SHP77 treated with DMSO at 0.1 percent for 48 hours (cell line): ENCODE data around the gene SLC16A8.

Experiments
- DNase-seq: peaks from one replicate; lab custom pipeline; 2025; lab: John Stamatoyannopoulos, UW

SLC16A8 gene

DNA sequence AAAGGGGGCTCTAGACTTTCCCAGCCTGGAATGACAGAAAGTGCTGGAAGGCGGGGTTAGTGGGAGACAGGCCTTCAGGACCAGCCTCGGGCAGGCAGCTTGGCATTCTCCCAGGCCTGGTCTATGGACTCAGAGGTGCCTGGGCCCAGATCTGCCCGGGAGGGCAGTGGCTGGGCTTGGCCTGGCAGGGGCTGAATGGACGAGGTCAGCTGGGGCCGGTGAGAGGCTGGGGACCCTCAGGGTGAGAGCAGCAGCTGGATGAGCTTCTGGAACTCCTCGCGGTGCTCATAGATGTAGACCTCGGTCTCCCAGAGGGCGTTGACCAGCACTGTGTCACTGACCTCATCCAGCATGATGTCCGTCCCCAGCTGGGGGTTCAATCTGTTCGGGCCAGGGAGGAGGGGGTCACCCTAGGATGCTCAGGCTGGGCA, 28.0 kb upstream of the SLC16A8 start:
- no peak for DNase-seq

DNA sequence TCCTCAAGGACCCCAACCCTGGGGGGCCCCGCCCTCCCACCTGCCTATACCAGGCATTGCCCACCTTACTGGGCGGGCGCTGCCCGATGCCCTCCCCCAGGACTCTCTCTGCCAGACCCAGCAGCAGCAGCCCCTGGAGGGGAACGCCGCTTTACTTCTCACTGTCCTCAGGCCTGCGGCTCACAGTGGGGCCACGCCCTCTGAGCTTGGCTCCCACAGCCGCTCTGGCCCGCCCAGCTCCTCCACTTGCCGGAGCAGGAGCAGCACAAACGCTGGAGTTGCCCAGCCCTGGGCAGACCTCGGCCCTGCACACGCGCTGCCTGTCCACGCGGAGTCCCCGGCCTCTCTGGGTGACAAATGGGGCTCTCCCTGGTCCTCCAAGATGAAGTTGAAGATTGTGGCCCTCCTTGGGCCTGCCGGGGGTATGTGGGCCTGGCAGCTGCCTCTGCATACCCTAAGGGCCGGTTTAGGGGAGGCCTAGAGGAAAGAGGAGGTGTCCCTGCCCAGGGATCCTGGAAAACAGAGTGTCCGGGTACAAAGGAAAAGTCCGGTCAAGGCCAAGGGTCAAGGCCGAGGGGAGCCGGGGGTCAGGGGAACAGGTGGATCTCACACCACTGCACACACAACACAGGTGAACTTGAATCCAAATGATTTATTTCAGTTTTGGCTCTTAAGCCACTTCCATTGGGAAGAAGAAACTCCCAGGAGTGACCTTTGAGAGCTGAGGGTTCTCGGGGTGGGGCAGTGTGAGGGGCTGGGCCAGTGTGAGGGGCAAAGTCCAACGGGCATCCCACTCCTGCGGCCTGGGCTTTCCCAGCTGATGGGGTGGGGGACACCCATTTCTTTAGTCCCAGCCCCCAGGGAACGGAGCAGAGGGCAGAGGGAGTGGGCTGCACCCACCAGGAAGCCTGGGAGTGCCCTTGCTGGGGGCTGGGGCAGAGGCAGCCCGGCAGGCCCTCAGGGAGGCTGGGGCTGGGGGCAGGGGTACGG, 27.2 kb upstream of the SLC16A8 start:
- DNase-seq = no peak

DNA sequence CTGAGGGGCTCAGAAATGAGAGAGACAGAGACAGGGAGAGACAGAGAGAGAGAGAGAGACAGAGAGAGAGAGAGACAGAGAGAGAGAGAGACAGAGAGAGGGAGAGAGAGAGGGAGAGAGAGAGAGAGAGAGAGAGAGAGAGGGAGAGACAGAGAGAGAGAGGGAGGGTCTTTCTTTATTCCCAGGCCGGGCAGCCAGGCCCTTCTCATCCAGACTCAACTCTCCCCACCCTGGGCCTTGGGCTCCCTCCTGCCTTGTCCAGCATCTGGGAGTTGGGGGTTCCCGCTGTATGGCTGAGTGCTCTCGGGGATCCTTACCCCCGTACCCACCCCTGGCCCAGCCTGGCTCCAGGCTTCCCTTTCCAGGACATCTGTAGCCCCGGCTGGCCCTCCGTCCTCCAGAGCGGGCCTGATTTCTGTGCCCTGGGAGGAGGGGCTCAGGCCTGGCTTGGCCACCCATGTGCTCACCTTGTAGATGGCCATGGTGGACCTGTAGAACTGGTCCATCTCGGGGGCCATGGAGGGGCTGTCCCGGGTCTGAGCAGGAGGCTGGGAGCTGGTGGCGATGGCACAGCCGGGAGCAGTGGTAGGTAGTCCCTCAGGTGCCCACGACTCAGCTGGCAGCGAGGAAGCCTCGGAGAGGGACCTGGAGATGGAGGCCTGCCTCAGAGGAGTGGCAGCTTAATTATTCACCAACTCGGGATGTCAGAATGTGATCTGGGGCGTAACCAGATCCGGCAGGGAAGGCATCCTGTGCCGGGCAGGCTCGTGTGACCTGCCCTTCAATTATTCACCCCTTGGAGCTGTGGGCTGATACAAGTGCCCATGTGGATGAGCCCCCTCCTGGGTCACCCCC, 26.3 kb upstream of the SLC16A8 start, which contains the start of gene BAIAP2L2:
Gene BAIAP2L2 (minus strand): TSS at position 677 of the 855 bp plus-strand sequence. CDS start 159 bp downstream, at position 518.
- no peak for DNase-seq

DNA sequence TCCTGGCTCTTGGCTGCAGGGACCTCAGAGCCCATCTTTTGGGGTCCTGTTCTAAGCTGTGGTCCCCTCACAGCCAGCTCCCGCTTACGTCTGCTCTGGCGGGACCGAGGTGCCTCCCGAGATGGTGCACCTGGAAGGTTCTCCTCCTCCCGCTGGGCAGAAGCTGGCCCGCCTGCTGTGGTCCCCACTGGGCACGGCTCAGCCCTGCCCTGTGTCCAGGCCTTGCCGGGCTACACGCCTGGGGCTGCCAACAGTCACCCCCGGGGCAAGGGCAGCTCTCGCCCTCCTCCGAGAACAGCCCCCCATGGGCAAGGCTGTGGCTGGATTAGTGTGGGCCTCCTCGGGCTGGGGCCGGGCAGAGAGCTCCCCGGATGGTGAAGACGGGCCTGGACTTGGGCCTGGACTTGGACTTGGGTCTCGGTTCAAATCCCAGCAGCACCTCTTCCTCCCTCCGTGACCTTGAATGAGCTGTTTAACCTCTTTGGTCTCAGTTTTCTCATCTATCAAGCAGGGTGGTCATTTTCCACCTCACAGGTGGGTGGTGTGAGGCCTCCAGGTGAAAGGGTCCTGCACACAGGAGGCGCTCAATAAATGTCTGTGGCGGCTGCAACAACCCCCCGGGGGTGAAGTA, 25.5 kb upstream of the SLC16A8 start:
- no peak for DNase-seq

DNA sequence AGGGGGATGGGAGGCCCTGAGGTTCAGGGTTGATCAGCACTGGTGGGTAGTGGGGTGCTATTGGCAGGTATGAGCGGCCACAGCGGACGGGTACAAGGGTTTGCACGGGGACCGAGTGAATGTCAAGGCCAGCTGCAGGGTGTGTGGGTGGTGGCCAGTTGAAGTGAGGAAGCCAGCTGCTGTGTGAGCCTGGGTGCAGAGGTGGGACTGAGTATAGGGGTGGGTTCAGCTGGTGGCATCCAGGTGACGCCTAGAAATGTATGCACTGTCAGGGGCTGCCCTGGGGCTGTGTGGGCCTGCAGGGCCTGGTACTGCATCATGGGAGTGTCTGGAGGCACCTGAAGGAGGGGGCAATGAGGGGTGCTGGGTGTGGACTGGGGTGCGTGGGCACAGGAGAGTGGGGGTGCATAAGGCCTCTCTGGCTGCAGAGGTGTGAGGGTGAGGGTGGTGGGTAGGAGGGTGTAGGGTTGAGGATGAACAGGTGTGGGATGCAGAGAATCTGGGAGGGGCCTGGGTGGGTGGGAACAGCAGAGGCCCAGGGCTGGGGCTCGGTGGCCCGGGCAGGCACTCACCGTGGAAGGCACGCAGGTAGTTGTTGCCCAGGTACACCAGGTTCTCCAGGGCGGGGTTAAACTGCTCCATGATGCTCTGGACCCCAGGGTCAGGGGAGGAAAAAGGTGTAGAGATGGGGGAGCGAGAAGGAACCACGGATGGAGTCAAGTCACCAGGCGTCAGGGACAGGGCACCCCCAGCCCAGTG, 24.8 kb upstream of the SLC16A8 start:
- DNase-seq = no peak

DNA sequence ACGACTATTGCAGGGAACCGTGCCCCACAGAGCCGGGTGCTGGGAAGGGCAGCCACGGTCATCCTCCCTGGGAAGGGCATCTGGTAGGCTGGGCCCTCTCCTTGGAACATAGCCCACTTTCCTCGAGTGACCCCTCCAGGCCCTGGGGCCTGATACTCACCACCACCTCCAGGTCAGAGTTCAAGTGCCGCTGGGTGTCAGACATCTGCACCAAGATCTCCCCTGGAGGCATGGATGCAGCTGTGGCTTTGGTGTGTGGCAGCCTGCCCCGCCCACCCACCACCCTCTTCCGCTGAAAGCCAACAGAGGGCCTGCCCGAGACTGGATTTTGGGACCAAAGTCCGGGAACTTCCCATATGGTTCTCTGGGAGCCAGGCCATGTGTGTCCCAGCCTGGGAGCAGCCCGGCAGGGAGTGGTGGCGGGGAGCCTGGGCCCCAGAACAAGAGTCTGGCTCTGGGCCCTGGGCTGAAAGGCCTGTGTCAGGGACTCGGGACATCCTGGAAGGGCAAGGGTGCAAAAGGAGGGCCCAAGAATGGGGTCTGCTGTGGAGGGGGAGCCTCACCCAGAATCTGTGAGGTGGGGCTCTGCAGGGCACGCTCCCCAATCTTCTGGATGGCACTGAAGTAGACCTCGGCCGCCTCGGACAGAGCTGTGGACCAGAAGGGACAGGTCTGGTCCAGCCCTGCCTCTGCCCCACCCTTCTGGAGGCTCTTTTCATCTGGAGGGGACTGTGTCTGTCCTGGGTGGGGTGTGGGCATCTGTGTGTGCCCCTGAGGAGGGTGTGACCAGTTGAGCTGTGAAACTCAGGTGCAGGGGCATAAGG, 23.9 kb upstream of the SLC16A8 start:
- no peak for DNase-seq

DNA sequence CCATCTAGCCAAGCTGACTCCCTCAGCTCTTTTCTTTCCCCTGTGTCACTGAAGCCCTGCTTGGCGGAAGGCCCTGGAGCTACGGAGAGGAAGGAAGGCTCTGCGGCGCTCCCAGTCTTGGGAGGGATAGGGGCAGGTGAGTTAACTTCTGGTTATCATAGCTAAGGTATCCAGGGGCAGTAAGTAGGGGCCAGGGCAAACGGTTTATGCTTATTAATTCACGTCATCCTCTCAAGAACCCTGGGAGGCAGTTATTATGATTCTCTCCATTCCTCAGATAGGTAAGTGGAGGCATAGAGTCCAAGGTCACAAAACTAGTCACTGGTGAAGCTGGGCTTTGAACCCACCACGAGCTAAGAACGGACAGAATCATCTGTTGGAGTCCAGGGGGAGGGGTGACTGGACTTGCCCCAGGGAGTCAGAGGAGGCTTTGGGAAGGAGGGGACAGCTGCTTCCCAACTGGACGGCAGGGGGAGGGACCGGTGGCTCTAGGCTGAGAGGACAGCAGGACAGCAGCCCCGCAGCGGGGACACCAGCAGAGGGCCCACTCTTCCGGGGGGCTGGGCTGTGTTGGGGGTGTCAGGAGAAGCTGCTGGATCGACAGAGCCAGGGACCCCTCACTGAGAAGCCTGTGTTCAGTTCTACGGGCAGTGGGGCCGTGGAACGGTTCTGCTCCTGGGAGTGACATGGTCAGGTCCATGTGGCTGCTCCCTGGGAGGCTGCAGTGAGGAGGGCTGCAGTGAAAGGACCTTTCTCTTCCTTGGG, 23.0 kb upstream of the SLC16A8 start:
- no peak for DNase-seq

DNA sequence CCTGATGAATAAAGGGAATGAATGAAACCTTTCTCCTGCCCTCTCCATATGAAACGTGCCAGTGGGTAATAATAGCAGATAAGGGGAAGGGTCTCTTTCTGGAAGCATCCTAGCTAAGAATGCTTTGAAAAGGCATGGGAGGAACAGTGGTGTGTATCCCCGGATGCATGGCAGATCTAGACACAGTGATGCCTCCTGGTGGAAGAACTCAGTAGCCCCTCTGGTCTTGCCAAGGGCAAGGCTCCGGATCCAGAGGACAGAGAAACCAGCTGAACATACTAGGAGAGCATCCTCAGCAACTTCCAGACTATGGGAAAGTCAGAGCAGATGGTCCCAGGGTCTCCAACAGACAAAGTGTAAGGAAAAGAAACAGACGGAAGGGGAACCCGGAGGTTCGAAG, 20.1 kb upstream of the SLC16A8 start:
- no peak for DNase-seq

DNA sequence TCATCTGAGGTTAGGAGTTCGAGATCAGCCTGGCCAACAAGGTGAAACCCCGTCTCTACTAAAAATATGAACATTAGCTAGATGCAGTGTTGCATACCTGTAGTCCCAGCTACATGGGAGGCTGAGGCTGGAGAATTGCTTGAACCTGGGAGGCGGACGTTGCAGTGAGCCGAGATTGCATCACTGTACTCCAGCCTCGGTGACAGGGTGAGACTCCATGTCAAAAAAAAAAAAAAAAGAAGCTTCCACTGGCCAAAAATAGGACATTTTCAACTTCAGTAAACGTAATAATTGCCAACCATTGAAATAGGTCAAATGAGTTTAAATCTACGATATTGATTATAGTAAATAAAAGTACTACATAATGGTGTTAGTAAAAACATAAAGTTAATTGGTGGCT, 19.7 kb upstream of the SLC16A8 start:
- no peak for DNase-seq

DNA sequence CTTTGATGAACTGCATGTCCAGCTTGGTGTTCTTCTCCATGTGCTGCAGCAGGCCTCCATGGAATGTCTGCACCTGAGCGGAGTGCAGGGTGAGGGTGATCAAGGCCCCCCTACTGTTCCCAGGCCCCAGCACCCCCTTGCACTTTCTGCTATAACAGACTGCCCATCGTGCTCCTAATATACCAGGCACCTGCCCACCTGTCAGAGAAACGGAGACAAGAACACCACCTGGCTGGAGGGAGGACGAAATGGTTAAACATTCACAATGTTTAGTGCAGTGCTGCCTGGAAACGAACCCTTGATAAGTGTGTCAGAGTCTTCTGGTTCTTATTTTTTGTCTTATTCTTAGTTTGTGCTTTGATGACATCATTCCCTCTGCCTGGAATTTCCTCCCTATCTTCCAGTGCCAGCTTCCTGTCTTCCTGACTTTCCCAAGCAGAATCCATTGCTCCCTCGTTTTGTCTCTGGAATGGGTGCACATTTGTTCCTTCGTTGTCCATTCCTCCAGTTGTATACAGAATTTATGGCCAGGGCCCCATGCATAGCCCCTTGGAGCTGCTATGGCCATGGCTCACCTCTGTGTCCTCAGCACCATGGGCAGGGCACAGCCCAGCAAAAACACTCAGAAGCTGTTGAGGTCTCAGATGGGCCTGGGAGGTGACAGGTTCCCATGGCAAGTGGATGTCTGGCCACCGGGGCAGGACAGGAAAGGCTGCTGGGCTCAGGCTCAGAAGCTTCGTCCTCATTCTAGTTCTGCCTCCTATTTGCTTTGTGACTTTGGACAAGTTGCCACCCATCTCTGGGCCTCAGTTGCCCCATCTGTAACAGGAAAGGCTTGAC, 14.6 kb upstream of the SLC16A8 start:
- DNase-seq = no peak

DNA sequence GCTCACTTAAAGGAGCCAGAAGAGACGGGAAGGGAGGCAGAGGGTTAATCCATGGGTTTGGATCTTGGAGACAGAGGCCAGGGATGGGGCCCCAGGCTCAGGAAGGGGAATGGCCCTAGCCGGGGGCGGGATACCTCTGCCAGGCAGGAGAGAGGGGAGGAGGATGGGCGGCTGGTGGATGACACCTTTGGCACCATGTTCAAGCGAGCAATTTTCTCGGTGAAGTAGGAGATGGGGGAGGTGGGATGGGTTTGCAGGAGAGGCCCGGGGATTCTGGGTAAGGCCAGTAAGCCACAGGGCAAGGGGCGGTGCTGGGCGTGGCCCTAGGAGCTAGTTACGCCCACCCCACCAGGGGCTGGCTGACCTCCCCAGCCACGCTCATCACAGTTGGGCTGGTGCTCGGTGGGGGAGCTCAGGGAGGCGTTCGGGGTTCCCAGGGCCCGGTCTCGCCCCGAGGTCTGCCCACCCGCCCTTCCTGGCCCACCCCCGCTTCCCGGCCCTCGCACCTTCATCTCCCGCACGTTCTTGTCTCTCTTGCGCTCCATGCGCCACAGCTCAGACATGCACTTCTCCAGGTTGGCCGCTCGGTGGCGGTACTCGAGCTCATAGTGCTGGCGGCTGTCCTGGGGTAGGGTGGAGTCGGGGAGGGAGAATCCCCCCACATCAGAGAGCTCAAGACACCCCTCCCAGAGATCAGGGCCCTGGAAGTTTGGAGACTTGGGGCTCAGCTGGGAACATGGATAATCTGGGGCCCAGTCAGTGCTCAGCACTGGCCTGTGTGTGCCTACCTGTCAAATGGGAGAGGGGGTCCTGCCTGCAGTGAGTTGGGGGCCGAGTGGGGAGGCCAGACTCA, 13.8 kb upstream of the SLC16A8 start:
- no peak for DNase-seq

DNA sequence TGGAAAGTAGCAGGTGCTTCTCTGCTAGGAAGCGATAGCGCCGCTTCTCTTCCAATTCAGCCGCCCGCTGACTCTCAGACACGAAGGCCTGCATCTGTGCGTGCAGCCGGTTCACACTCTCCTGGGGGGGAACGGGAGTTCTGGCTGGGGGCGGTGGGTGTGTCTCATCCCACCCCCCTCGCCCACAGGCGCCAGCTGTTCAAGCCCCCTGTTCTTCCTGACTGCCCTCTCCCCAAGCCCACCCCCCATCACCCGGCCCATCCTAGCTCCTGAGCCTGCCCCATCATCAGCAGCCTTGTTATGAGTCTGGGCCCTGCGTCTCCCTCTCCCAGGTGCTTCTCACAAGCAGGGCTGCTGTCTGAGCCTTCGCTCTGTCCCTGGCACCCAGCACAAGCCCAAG, 13.1 kb upstream of the SLC16A8 start:
- no peak for DNase-seq

DNA sequence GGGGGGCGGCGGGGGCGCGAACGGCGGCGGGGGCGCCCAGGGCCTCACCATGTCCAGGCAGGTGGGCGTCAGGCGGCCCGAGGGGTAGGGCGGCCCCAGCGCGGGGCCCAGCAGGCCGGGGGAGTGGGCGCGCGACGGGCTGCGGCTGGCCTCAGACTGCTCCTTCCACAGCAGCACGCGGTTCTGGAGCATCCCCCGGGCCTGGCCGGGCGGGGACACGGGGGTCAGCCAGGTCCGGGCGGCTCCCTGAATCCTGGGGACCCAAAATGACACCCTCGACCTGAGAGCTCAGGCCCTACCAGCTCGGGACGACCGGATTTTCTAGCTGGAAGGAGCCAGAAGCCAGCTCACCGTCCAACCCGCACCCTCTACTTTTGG, 5.5 kb upstream of the SLC16A8 start:
- DNase-seq = no peak

DNA sequence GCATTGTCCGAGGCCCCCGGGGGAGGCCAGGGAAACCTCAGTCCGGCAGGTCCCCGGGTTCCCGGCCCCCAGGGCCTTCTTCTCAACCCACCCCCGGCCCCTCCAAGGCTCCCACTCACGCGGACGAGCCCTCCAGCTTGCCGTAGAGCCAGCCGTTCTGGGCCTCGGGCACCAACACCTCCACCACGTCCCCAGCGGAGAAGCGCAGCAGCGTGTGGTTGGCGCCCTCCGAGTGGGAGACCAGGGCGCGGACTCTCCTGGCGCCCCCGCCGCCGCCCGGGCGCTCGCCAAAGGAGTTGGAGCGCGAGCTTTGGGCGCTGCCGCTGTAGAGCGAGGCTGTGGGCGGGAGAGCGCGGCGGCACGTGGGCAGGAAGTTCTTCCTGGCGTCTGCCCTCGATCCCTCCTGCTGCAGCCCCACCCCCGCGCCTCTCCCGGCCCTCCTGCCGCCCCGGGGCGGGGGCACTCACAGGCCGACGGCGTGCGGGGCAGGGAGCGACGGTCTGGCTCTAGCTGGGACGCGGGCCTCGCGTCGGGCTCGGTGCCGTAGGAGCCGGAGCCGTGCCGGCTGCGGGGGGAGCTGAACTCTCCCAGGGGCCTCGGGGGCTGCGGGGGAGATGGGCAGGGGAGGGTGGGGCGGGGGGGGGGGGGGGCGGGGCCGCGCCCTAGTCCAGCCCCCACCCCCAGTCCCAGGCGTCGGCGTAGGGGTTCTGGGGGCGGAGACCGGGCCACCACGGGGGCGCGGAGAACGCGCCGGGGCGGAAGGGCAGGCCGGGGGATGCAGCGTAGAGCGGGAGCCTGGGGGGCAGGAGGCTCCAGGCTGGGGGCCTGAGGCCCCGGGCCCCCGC, 4.9 kb upstream of the SLC16A8 start:
- DNase-seq = no peak

DNA sequence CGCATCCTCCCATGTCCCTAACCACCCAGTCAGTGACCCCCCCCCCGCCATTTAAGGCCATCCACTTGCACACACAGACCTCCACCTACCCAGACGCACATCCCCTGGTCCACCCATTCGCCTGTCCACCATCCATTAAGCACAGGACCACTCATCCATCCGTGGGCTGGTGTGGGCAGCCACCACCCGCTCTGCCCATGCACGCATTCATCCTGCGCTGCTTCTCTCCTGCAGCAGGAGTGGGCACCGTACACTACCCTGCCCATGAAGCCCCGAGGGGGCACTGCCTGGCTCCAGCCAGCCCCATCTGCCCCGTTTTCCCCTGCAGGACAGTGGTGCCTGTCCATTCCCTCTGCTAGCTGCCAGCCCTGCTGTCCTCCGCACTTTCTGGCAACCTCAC, 3.9 kb upstream of the SLC16A8 start:
- DNase-seq = no peak

DNA sequence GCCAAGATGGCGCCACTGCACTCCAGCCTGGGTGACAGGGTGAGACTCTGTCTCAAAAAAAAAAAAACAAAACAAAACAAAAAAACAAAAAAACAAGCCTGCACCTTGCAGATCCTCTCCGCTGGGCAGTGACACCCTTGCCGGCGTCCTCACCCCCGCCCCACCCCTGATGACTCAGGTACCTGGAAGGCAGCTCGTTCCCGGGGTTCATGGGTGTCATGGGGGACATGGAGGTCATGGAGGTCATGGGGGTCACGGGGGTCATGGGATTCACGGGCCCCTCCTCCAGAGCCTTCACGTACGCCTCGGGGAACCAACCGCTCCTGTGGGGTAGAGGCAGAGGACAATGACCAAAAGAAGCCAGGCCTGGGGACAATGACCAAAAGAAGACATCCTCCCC, 3.0 kb upstream of the SLC16A8 start:
- DNase-seq = no peak
